IMR-90 (cell line): ENCODE results near the gene ATP5PB.

Experiments used
- BHLHE40 ChIP-seq: fragments of 150-350 bp; IDR thresholded peaks from 2 replicates; pipeline ENCODE4 v1.6.1; 2016; ENCODE audit warnings: mild to moderate bottlenecking, low read depth, low read length
- RFX5 ChIP-seq: IDR thresholded peaks from 2 replicates; pipeline ENCODE4 v1.8.0; 2012; ENCODE audit warnings: low read depth, mild to moderate bottlenecking, low read length, moderate library complexity
- TF ChIP-seq, protein P1 (sequence below): conservative IDR thresholded peaks from 2 replicates; pipeline ENCODE4 v1.5.1; 2012; ENCODE audit warnings: mild to moderate bottlenecking, low read depth, low read length, improper control_type of control experiment

DNA sequence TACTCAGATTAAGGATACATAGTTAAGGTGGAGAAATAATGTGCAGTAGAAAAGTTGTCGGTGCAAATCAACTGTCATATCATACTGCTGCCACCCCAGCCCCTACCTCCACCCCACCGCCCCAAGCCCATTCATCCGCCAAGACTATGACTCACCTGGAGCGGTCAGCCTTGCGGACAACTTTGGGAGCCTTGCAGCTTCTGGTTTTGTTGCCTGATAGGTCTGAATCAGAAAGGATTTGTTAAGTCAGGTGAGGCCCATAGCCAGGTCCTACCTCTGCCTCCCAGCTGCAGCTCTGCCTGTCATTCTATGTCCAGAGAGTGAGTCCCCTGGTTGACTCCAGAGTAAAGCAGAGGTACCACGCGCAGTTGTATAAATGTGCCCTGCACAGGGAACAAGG, 37.2 kb downstream of the ATP5PB start:
- TF ChIP-seq RFX5: no peak
- TF ChIP-seq, protein P1, sequence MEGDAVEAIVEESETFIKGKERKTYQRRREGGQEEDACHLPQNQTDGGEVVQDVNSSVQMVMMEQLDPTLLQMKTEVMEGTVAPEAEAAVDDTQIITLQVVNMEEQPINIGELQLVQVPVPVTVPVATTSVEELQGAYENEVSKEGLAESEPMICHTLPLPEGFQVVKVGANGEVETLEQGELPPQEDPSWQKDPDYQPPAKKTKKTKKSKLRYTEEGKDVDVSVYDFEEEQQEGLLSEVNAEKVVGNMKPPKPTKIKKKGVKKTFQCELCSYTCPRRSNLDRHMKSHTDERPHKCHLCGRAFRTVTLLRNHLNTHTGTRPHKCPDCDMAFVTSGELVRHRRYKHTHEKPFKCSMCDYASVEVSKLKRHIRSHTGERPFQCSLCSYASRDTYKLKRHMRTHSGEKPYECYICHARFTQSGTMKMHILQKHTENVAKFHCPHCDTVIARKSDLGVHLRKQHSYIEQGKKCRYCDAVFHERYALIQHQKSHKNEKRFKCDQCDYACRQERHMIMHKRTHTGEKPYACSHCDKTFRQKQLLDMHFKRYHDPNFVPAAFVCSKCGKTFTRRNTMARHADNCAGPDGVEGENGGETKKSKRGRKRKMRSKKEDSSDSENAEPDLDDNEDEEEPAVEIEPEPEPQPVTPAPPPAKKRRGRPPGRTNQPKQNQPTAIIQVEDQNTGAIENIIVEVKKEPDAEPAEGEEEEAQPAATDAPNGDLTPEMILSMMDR: no peak
- TF ChIP-seq BHLHE40: no peak
